GM19372 (cell line): ENCODE measurements around the gene USP34.
"Not testable (repeated sequence)": the region's sequence is repeated elsewhere in the genome, so short reads cannot be mapped to it uniquely, and the experiment has no call there.

Source experiments
- ATAC-seq: cut with Tn5 transposase; IDR thresholded peaks from one replicate; pipeline ENCODE4 v1.9.1; 2021; ENCODE audit warnings: mild to moderate bottlenecking, low read depth, moderate library complexity; ENCODE audit not compliant: unreplicated experiment

USP34 gene

DNA sequence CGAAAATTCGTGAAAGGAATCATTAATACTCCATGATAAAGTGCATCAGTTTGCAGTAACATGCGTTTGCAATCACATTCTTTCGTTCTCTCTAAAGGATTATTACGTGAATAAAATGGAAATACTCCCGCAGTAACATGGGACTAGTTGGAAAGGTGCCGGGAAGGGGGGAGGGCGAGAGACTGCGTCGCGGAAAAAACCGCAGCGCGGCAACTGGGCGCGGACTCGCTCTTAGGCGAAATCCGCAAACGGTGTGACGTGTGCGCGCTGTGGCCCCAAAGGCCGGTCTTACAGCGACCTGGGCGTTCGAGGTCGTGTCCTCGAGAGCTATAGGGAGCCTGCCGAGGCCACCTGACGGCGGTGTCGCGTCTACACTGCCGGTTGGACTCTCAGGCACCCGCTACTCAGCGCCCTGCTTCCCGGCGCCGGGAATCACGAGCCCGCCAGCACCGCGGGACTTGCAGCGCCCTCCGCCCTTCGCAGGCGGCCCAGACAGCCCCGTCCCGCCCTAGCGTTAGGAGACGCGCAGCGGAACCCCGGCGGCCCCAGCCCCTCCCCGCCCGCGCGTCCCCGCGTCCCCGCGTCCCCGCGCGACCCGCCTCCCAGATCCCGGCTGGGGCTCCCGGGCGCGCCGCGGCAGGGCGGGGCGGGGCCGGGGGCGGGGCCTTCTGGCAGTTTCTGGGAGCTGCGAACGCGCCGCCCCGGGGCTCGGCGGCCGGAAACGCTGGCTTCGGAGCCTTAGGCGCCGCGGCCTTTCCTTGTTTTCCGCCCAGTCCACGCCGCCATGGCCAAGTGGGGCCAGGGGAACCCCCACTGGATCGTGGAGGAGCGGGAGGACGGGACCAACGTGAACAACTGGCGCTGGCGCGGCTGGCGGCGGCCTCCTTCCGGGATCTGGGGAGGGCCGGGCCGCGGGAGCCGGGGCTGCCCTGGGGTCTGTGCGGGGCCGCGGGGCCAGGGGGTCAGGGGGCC lies 293.8 kb downstream of the USP34 start:
- peak; percentile 76 for ATAC-seq

DNA sequence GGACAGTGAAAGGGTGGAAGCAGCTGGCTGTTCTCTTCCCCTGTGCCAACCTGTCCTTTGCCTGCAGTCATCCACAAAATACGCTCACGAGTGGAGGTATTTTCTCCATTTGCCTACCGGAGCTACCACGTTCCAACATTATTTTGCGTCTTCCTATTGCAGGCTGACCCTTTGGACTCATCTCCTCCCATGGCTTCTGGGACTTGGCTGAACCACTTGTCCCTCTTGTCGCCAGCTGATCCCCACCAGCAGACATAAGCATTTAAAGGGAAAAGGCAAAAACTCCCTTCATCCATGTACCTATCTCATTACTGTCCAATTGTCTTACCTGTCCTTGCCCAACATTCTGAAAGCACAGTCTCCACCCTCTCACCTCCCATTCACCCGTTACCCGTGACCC lies 295.9 kb downstream of the USP34 start:
- no peak for ATAC-seq

DNA sequence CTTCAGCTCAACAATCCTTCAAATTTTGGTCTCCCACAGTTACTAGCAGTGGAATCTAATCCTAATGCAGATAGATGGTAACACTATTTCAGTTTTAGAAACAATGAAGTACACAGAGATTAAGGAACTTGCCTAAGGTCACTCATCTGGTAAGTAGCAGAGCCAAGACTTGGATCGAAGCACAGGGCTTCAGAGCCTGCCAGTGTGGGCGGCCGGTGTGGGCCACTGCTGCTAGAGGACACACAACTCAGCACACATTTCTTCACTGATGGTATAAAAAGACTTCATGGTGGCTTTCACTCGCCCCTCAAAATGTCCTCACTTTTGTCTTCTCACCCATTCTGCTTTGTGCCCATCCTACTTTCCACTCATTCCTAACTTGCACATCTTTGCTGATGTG lies 297.8 kb downstream of the USP34 start:
- no peak for ATAC-seq

DNA sequence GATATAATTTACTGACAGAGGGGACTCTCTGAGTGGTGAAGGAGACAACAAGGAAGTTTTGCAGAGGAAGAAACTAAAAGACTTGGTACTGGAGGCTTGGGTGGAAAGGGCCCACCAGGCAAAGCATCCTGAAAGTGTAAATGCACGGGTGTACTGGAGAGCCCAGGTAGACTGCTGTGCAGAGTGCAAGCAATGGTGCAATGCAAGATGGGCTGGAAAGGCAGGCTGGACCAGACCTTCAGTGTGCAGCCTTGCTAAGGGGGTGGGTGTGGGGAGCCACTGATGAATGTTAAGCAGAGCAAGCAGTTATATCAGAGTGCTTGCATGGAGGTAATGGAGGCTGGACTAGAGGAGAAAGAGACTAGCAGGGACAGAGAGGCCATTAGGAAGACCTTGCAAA lies 298.2 kb downstream of the USP34 start:
- ATAC-seq = no peak

DNA sequence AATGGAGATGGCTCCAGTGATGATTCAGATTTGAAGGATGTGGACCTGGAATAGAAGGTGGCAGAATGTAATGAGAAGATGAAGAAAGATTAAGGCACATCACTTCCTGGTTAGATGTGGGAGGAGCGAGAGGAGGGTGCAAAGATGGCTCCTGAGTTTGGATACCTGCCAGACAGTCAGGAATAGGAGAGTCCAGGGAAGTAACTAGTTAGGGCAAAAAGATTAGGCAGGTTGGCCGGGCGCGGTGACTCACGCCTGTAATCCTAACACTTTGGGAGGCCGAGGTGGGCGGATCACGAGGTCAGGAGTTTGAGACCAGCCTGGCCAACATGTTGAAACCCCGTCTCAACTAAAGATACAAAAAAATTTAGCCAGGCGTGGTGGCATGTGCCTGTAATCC lies 303.3 kb downstream of the USP34 start:
- no peak for ATAC-seq

DNA sequence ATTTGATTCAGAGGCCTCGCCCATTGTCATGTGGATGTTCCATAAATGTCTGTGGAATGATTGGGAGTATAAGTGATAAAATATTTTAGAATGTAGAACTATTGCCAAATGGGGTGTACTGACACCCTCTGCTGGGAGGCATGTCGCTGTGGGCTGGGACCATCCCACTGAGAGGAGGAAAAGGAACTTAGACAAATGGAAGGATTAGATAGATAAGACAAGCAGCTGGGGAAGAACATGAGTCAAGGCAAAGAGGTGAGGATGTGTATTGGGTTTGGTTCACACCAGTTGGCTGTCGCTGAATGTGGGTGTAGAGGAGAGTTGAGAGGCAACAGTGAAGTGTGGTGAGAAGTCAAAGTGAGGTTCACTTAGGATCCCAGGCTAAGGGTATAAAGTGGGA lies 304.9 kb downstream of the USP34 start:
- ATAC-seq = no peak

DNA sequence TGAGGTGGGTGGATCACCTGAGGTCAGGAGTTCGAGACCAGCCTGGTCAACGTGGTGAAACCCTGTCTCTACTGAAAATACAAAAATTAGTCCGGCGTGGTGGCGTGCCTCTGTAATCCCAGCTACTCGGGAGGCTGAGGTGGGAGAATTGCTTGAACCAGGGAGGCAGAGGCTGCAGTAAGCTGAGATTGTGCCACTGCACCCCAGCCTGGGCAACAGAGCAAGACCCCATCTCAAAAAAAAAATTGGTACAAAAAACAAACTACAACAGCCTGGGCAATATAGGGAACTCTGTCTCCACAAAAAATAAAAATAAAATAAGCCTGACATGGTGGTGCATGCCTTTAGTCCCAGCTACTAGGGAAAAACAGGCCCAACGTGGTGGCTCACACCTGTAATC lies 305.8 kb downstream of the USP34 start:
- not testable (repeated sequence) for ATAC-seq

DNA sequence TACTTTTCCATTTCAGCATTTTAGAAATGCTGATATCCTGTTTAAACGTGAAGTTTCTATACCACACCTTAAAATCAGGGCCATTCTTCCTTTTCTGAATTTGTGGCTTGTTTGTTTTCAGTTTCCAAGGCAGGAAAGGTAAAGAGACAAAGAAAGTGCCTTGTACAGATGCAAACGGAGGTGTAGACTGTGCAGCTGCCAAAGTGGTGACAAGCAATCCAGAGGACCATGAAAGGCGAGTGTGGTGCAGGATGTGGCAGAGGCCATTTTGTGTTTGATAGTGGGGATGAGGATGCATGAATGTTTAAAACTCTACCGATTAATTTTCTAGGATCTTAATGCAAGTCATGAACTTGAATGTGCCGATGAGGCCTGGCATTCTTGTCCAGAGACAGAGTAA lies 308.2 kb downstream of the USP34 start:
- no peak for ATAC-seq

DNA sequence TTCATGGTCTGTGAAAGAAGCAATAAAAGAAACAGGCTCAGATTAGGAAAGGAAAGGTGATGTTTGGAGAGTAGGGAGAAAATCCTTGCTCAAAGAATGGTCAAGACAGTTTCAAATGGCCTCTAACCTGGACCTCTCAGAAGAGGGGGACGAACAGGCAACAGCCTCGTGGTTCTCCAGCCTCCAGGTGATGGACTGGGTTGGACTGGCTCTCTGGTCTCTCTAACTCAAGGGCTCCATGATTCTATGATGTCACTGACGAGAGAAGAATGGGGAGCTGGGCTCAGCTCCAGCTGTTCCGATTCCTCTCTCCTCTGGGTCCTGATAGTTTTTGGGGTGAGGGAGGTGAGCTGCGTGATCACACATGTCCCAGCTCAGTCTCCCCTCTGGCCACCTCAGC lies 309.0 kb downstream of the USP34 start, which contains the start of gene C2orf74:
Gene C2orf74, plus strand, starts transcription at position 301 of the 400 bp plus-strand sequence. CDS start 327 bp downstream, outside the sequence.
- ATAC-seq = no peak

DNA sequence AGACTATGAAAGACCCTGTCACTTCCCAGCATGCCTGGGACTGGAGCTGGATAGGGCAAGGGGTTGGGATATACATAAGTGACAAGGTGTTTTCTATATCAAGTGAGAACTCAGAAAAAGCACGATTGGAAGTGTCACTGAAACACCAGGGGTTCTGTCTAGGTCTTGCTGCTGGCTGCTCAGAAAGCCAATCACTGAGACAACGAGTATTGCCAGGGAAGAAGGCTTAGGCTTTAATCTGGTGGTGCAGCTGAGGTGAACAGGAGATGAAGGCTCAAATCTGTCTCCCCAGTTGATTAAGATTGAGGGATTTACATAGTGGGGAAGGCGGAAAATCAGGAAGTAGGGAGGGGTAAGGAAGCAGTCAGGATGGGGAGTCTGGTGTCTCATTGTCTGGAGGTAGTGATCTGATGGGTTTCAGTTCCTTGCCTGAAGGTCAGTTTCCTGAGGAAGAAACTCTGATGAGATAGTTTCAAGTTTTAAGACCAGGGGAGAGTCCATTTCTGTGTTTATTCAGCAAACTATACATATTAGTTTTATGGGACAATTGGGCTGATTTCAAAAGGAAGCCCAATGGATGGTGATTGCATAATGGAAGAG lies 312.4 kb downstream of the USP34 start:
- no peak for ATAC-seq

DNA sequence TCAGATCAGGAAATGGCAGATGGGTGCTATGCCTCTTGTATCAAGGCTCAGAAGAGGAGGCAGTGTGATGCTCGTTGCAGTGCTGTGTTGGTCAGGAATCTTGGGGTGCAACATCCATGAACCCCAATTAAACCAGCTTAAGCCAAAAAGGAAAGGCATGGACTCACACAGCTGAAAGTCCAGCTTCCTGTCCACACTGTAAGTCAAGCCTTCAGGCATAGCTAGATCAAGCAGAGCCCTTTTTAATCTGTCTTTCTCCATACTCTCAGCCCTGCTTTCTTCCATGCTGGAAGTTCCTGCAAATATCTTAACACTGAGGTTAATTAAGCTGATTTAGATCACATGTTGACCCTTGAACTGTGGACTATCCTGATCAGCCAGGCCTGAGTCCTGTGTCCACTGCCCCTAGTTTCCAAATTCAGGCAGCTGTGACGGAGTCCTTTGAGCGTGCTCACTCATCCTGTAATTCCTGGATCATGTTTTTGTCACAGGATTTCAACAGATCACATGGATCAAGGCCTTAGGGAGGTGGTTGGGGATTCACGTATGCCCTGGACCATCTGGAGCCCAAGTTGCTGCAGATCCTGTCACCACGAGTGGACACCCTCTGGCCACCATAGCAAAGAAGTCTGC lies 313.4 kb downstream of the USP34 start:
- no peak for ATAC-seq

DNA sequence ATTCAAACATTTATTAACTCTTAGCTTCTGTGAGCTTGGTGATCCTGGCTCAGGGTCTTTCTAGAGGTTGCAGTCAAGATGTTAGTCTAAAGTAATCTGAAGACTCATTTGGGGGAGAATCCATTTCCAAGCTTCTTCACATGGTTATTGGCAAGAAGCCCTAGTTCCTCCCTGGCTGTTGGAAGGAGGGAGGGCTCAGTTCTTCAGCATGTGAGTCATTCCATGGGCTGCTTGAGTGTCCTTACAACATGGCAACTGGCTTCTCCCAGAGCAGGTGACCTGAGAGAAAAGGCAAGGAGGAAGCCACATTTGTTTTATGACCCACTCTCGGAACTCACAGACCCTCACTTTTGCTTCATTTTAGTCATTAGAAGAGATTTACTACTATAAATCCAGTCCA lies 319.5 kb downstream of the USP34 start:
- no peak for ATAC-seq

DNA sequence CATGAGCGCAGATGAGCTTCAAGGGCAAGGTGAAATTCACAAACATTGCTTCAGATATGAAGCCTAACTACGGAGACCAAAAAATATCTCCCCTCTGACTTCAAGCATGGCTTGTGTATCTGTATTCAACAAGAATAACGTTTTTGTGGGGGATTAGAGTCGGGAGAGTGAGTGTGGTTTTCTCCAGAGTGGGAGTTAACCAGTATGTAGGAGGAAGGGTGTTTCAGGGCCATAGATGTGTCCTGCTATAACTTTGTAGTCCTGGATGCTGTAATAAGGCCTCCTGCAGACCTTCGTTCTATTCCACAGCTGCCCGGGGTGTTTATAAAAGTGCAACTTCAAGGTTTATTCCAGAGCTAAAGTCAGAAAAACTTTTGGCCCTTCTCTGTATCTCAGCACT lies 321.8 kb downstream of the USP34 start:
- ATAC-seq = no peak

DNA sequence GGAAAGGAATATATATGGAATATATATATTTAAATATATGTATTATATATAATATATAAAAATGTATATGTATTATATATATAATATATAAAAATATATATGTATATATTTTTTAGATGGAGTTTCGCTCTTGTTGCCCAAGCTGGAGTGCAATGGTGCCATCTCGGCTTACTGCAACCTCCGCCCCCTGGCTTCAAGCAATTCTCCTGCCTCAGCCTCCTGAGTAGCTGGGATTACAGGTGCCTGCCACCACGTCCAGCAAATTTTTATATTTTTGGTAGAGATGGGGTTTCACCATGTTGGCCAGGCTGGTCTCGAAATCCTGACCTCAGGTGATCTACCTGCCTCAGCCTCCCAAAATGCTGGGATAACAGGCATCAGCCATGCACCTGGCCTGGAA lies 322.8 kb downstream of the USP34 start:
- ATAC-seq = not testable (repeated sequence)

DNA sequence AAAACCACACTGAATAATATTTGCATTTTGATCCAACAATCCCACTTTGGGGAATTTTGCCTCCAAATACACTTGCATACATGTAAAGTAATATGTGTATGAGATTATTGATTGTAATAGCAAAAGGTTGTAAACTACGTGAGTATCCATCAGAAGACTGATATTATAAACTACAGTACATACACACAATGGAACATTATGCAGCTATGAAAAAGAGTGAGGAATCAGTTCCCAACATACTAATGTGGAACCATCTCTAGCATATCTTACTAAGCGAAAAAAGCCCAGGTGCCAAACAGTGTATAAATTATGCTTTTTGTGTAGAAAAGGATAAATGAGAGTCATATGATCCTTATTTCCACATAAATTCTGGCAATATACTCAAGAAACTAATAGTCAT lies 324.9 kb downstream of the USP34 start:
- ATAC-seq = no peak

DNA sequence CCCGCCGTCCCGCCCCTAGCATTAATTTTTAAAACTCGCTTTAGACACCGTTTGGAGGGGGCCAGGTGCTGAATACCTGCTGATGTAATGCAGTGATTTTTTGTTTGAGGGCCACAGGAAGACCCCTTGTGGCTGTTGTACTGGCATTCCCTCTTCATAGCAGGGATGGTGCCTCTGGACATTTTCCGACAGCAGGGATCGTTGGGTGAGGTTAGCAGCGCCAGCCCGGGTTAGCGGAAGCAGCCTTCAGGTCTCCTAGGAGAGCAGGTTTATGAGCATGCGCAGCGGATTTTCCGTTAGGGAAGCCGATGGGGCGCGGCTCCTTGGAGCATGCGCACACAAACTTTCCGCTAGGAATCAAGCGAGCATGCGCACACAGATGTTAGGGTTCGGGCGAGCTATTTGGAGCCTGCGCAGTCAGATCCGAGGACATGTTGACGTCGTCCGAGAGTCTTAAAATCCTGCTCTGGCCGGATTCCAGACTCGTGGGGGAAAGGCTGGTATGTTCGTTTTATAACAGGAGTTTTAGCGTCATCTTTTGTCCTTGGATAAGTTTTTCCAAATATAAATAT lies 326.1 kb downstream of the USP34 start:
- ATAC-seq = peak; percentile 86

DNA sequence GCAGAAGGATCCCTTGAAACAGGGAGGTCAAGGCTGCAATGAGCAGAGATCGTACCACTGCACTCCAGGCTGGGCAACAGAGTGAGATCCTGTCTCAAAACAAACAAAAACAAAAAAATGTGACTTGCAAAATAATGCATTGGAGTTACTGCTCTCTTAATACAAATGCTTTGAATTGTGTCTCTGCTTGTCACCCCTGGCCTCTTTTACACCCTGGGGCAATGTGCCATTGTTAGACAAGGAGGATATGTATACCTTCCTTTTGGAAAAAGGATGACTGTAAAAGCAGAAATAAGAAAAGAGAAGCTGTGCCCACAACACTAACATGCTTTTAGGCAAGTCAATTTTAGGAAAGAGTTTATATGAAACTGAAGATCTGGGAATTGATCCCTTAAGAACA lies 329.7 kb downstream of the USP34 start:
- no peak for ATAC-seq

DNA sequence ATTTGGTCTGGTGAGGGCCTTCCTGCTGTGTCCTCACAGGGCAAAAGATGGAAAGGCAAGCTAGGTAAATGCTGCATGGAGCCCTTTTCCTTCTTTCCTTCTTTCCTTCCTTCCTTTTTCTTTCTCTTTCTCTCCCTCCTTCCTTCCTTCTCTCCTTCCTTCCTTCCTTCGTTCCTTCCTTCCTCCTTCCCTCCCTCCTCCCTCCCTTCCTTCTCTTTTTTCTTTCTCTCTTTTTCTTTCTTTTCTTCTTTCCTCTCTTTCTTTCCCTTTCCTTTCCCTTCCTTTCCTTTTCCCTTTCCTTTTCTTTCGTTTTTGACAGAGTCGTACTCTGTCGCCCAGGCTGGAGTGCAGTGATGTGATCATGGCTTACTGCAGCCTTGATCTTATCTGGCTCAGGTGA lies 332.0 kb downstream of the USP34 start:
- ATAC-seq = no peak
